ENCODE results near the gene IGLL5. TPM values are rescaled to one million over a fixed set of nuclear protein-coding genes. Genes with fewer than 3 reads are reported as not detected.
A peak's percentile ranks its signal among the peaks of the same experiment; 100 is the strongest.
"Not testable (repeated sequence)": the region's sequence is repeated elsewhere in the genome, so short reads cannot be mapped to it uniquely, and the experiment has no call there.

IGLL5 gene
- polyA plus RNA-seq, 1 donor (not counting 4 experiments of a cell fraction or from before 2014, with no cell fraction given) = not detected

DNA sequence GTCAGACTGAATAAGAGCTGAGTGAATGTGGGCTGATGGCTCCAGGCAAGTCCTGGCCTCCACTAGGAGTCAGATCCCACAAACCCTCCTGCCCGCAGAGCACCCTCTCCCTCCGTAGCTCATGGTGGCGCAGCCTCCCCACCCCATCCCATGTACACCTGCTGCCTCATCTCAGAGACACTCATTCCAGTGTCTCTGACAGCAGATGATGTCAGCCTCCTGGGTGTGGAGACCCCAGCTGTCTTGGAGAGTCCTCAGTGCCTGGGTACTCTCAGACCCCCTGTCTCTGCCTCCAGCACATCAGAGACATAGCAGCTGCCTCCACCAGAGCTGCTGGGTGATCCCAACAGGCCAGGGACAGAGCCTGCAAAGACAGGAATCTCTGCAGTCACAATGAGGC is 9.5 kb downstream of the IGLL5 start:
- Histone ChIP-seq H3K27me3 (ENCODE audit: control insufficient read depth, extremely low read depth, insufficient read depth, low read length) (peaks cover 21% of the 10 kb centered on the region), H3K9ac (ENCODE audit: control insufficient read depth, extremely low read depth, insufficient read depth, low read length) (no peak overlapping the region), H3K4me2 (ENCODE audit: control insufficient read depth, extremely low read depth, insufficient read depth, low read depth, low read length) (no peak overlapping the region), H3K27ac (ENCODE audit: control insufficient read depth, insufficient read depth, low read length) (no peak overlapping the region), H3K79me2 (ENCODE audit: control insufficient read depth, insufficient read depth, low read length) (no peaks in the 10 kb centered on the region), H3K9me1 (ENCODE audit: control insufficient read depth, extremely low read depth, insufficient read depth, low read length) (no peaks in the 10 kb centered on the region), H3K4me1 (ENCODE audit: control insufficient read depth, extremely low read depth, insufficient read depth, low read length) (no peaks in the 10 kb centered on the region), H3K36me3 (ENCODE audit: control insufficient read depth in 2 of 2, extremely low read depth in 1 of 2, insufficient read depth in 2 of 2, low read length in 2 of 2) (no peaks in the 10 kb centered on the region), H3K9me3 (ENCODE audit: control insufficient read depth, low read depth, low read length) (no peaks in the 10 kb centered on the region), H4K20me1 (ENCODE audit: control insufficient read depth, extremely low read depth, insufficient read depth, low read length) (no peaks in the 10 kb centered on the region), H3K4me3 (ENCODE audit: control insufficient read depth in 2 of 3, extremely low read depth in 1 of 3, insufficient read depth in 2 of 3, low read depth in 1 of 3, low read length in 3 of 3) (no peak overlapping the region), H2AFZ (ENCODE audit: control insufficient read depth, low read length) (no peak overlapping the region)
- dilution Hi-C loops (cut with MboI; ENCODE audit: extremely low pct_ligation_motif_present, low sequenced_read_pairs) = no loop called here
- TF ChIP-seq, protein P1, sequence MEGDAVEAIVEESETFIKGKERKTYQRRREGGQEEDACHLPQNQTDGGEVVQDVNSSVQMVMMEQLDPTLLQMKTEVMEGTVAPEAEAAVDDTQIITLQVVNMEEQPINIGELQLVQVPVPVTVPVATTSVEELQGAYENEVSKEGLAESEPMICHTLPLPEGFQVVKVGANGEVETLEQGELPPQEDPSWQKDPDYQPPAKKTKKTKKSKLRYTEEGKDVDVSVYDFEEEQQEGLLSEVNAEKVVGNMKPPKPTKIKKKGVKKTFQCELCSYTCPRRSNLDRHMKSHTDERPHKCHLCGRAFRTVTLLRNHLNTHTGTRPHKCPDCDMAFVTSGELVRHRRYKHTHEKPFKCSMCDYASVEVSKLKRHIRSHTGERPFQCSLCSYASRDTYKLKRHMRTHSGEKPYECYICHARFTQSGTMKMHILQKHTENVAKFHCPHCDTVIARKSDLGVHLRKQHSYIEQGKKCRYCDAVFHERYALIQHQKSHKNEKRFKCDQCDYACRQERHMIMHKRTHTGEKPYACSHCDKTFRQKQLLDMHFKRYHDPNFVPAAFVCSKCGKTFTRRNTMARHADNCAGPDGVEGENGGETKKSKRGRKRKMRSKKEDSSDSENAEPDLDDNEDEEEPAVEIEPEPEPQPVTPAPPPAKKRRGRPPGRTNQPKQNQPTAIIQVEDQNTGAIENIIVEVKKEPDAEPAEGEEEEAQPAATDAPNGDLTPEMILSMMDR (optimal IDR thresholded peaks at IDR 0.05 in 1 of 3, IDR thresholded peaks at IDR 0.05 in 1 of 3, conservative IDR thresholded peaks at IDR 0.05 in 1 of 3; ENCODE audit: extremely low read depth in 1 of 3, insufficient read depth in 2 of 3, low read length in 3 of 3) = no peak
- no peak for TF ChIP-seq EZH2 (IDR thresholded peaks at IDR 0.05; ENCODE audit: low read length)
- DNase-seq (ENCODE audit: low read depth, low spot score) (no peak), FAIRE-seq (no peak)

- FAIRE-seq = no peak
- no peaks in the 10 kb centered on the region for H4K20me1 ChIP-seq (ENCODE audit: control insufficient read depth, extremely low read depth, insufficient read depth, low read length)
Measured at GRCh38 chr22:22897947-22898346, 10.3 kb downstream of the IGLL5 start.

DNA sequence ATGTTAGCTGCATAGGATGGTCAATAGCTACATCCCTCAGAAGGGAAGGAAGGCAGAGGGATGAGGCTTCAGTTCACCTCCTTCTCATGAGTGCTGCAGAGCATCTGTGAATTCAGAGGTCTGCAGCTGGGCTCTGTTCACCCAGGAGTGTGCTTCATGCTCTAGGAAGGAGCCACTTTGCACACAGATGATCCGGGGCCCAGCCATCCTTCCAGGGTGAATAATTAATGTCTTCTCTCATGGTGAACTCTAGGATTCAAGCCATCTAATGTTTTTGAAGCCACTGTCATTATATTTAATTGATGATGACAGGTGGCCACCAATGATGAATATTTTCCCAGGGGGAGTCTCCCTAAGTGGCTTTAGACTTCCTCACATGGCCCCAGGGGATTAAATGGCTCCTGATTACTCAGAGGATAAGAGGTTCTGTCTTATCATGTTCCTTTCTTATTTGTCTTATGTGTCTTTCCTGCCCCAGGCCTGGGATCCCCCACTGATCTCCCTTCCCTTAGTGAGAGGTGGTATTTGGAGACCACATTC is 10.9 kb downstream of the IGLL5 start:
- peak; percentile 70 for FAIRE-seq
- peaks cover 11% of the 10 kb centered on the region for H3K27me3 ChIP-seq (ENCODE audit: control insufficient read depth, extremely low read depth, insufficient read depth, low read length)

More at GRCh38 chr22:22897947-22898346, 10.3 kb downstream of the IGLL5 start:
- no peak for DNase-seq (ENCODE audit: low read depth, low spot score)
- Histone ChIP-seq H3K79me2 (ENCODE audit: control insufficient read depth, insufficient read depth, low read length) (no peaks in the 10 kb centered on the region), H3K27me3 (ENCODE audit: control insufficient read depth, extremely low read depth, insufficient read depth, low read length) (peaks cover 17% of the 10 kb centered on the region), H3K9me1 (ENCODE audit: control insufficient read depth, extremely low read depth, insufficient read depth, low read length) (no peaks in the 10 kb centered on the region), H3K9me3 (ENCODE audit: control insufficient read depth, low read depth, low read length) (no peaks in the 10 kb centered on the region), H3K4me1 (ENCODE audit: control insufficient read depth, extremely low read depth, insufficient read depth, low read length) (no peaks in the 10 kb centered on the region), H3K9ac (ENCODE audit: control insufficient read depth, extremely low read depth, insufficient read depth, low read length) (no peak overlapping the region), H3K4me3 (ENCODE audit: control insufficient read depth in 2 of 3, extremely low read depth in 1 of 3, insufficient read depth in 2 of 3, low read depth in 1 of 3, low read length in 3 of 3) (no peak overlapping the region), H3K4me2 (ENCODE audit: control insufficient read depth, extremely low read depth, insufficient read depth, low read depth, low read length) (no peak overlapping the region), H2AFZ (ENCODE audit: control insufficient read depth, low read length) (no peak overlapping the region), H3K27ac (ENCODE audit: control insufficient read depth, insufficient read depth, low read length) (no peak overlapping the region), H3K36me3 (ENCODE audit: control insufficient read depth in 2 of 2, extremely low read depth in 1 of 2, insufficient read depth in 2 of 2, low read length in 2 of 2) (no peaks in the 10 kb centered on the region)
- dilution Hi-C loops (cut with MboI; ENCODE audit: extremely low pct_ligation_motif_present, low sequenced_read_pairs) = no loop called here
- TF ChIP-seq, protein P1 (optimal IDR thresholded peaks at IDR 0.05 in 1 of 3, IDR thresholded peaks at IDR 0.05 in 1 of 3, conservative IDR thresholded peaks at IDR 0.05 in 1 of 3; ENCODE audit: extremely low read depth in 1 of 3, insufficient read depth in 2 of 3, low read length in 3 of 3) = no peak
- no peak for TF ChIP-seq EZH2 (IDR thresholded peaks at IDR 0.05; ENCODE audit: low read length)

More for the DNA sequence above, 10.9 kb downstream of the IGLL5 start:
- H3K36me3 ChIP-seq (ENCODE audit: control insufficient read depth in 2 of 2, extremely low read depth in 1 of 2, insufficient read depth in 2 of 2, low read length in 2 of 2); DNase-seq (ENCODE audit: low read depth, low spot score); H2AFZ ChIP-seq (ENCODE audit: control insufficient read depth, low read length); H3K9me1 ChIP-seq (ENCODE audit: control insufficient read depth, extremely low read depth, insufficient read depth, low read length); H4K20me1 ChIP-seq (ENCODE audit: control insufficient read depth, extremely low read depth, insufficient read depth, low read length); H3K4me2 ChIP-seq (ENCODE audit: control insufficient read depth, extremely low read depth, insufficient read depth, low read depth, low read length); H3K79me2 ChIP-seq (ENCODE audit: control insufficient read depth, insufficient read depth, low read length); H3K9me3 ChIP-seq (ENCODE audit: control insufficient read depth, low read depth, low read length); H3K9ac ChIP-seq (ENCODE audit: control insufficient read depth, extremely low read depth, insufficient read depth, low read length); H3K4me3 ChIP-seq (ENCODE audit: control insufficient read depth in 2 of 3, extremely low read depth in 1 of 3, insufficient read depth in 2 of 3, low read depth in 1 of 3, low read length in 3 of 3); H3K27ac ChIP-seq (ENCODE audit: control insufficient read depth, insufficient read depth, low read length); dilution Hi-C loops (cut with MboI; ENCODE audit: extremely low pct_ligation_motif_present, low sequenced_read_pairs); H3K4me1 ChIP-seq (ENCODE audit: control insufficient read depth, extremely low read depth, insufficient read depth, low read length): not testable (repeated sequence)
